ENCODE results near the gene ADAM15.

ADAM15 gene

GRCh38 chr1:155093911-155094621, 43.0 kb downstream of the ADAM15 start:
- peak in 6 of 10 donors; percentile 39 to 93 (median 64) for DNase-seq
- intact Hi-C loops (cut with DNase I) = loop anchor here (5.0 kb wide), 1 partner anchor 33 kb away; the partner anchor contains the start of gene EFNA1

- intact Hi-C loops (cut with DNase I) = loop anchor here (5.0 kb wide), 1 partner anchor 33 kb away; the partner anchor contains the start of gene EFNA1
These were observed 43.5 kb downstream of the ADAM15 start for GRCh38 chr1:155094622-155094948.

GRCh38 chr1:155099331-155099730, 48.2 kb downstream of the ADAM15 start:
- intact Hi-C loops (cut with DNase I) = no loop called here
- no peak for DNase-seq

More at GRCh38 chr1:155094622-155094948, 43.5 kb downstream of the ADAM15 start:
- no peak for DNase-seq

GRCh38 chr1:155103325-155103724, 52.2 kb downstream of the ADAM15 start:
- no peak for DNase-seq
- intact Hi-C loops (cut with DNase I) = no loop called here

- DNase-seq = no peak
- intact Hi-C loops (cut with DNase I) = no loop called here
These were observed 53.8 kb downstream of the ADAM15 start for GRCh38 chr1:155104605-155105534.

- intact Hi-C loops (cut with DNase I) = no loop called here
- no peak for DNase-seq
These were observed 54.5 kb downstream of the ADAM15 start for GRCh38 chr1:155105604-155106011.

- no peak for DNase-seq
- intact Hi-C loops (cut with DNase I) = no loop called here
These were observed 55.7 kb downstream of the ADAM15 start for GRCh38 chr1:155106862-155107261.

GRCh38 chr1:155107309-155108264, 56.5 kb downstream of the ADAM15 start:
- DNase-seq = no peak

GRCh38 chr1:155108296-155108695, 57.2 kb downstream of the ADAM15 start:
- DNase-seq = no peak
- intact Hi-C loops (cut with DNase I) = no loop called here

More at GRCh38 chr1:155107309-155108264, 56.5 kb downstream of the ADAM15 start:
- intact Hi-C loops (cut with DNase I) = no loop called here

- intact Hi-C loops (cut with DNase I) = no loop called here
- no peak for DNase-seq
These were observed 59.3 kb downstream of the ADAM15 start for GRCh38 chr1:155110381-155110780.

GRCh38 chr1:155110826-155111225, 59.7 kb downstream of the ADAM15 start:
- intact Hi-C loops (cut with DNase I) = no loop called here
- no peak for DNase-seq

Data from posterior cingulate gyrus (tissue), 11 donors.